ENCODE data around the gene PEG3. TPM values are rescaled to one million over a fixed set of nuclear protein-coding genes. Genes with fewer than 3 reads are reported as not detected.
A peak's percentile ranks its signal among the peaks of the same experiment; 100 is the strongest.

The PEG3 gene
- total and polyA plus RNA-seq, 2 of the 13 experiments (the other 11 are each of a cell fraction or from before 2014, with no cell fraction given): 217 to 394 TPM

GRCh38 chr19:56885173-56885985 is 44.9 kb upstream of the PEG3 start (continued):
- TF ChIP-seq, protein P1, sequence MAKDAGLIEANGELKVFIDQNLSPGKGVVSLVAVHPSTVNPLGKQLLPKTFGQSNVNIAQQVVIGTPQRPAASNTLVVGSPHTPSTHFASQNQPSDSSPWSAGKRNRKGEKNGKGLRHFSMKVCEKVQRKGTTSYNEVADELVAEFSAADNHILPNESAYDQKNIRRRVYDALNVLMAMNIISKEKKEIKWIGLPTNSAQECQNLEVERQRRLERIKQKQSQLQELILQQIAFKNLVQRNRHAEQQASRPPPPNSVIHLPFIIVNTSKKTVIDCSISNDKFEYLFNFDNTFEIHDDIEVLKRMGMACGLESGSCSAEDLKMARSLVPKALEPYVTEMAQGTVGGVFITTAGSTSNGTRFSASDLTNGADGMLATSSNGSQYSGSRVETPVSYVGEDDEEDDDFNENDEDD (CRISPR knock-in tag; IDR thresholded peaks at IDR 0.05; ENCODE audit: borderline replicate concordance): no peak
- TF ChIP-seq ARNT (IDR thresholded peaks at IDR 0.05) (no peak), NR2C2 (CRISPR knock-in tag; IDR thresholded peaks at IDR 0.05; ENCODE audit: borderline replicate concordance) (0 out of 2 replicates have a peak, but pooled peaks have one; percentile 17), ZEB1 (IDR thresholded peaks at IDR 0.05; ENCODE audit: insufficient replicate concordance, low read depth) (peak; percentile 32), ZSCAN30 (CRISPR knock-in tag; IDR thresholded peaks at IDR 0.05) (no peak), CEBPB (IDR thresholded peaks at IDR 0.05; ENCODE audit: borderline replicate concordance, low read depth, low read length) (no peak), GATAD2A (CRISPR knock-in tag; IDR thresholded peaks at IDR 0.05) (peak; percentile 91), NCOA5 (CRISPR knock-in tag; IDR thresholded peaks at IDR 0.05) (no peak), ZNF256 (CRISPR knock-in tag; conservative IDR thresholded peaks at IDR 0.05) (no peak), ZNF839 (CRISPR knock-in tag; IDR thresholded peaks at IDR 0.05; ENCODE audit: borderline replicate concordance) (no peak), ZNF770 (CRISPR knock-in tag; IDR thresholded peaks at IDR 0.05) (peak; percentile 82), HDAC1 (CRISPR knock-in tag; IDR thresholded peaks at IDR 0.05) (peak; percentile 56), ELF4 (CRISPR knock-in tag; IDR thresholded peaks at IDR 0.05; ENCODE audit: borderline replicate concordance) (no peak), NR2F2 (IDR thresholded peaks at IDR 0.05; ENCODE audit: borderline replicate concordance, low read depth) (peak; percentile 85), SNAI1 (CRISPR knock-in tag; IDR thresholded peaks at IDR 0.05; ENCODE audit: borderline replicate concordance) (no peak), TEAD2 (CRISPR knock-in tag; IDR thresholded peaks at IDR 0.05) (no peak), ZNF20 (CRISPR knock-in tag; IDR thresholded peaks at IDR 0.05) (no peak), PHF21A (CRISPR knock-in tag; IDR thresholded peaks at IDR 0.05) (peak; percentile 47; the same call in 1 of the 2 replicates), SIN3A (IDR thresholded peaks at IDR 0.05; ENCODE audit: borderline replicate concordance, low read depth, low read length) (no peak), MED13 (CRISPR knock-in tag; IDR thresholded peaks at IDR 0.05) (peak; percentile 85; the same call in 1 of the 2 replicates), HOXA3 (CRISPR knock-in tag; IDR thresholded peaks at IDR 0.05) (peak; percentile 56; the same call in 1 of the 2 replicates), ZNF761 (CRISPR knock-in tag; conservative IDR thresholded peaks at IDR 0.05) (0 out of 2 replicates have a peak, but pooled peaks have one; percentile 46), CREM (IDR thresholded peaks at IDR 0.05) (peak; percentile 79; the same call in 1 of the 2 replicates), CREM (CRISPR knock-in tag; IDR thresholded peaks at IDR 0.05) (no peak), MED8 (CRISPR knock-in tag; IDR thresholded peaks at IDR 0.05; ENCODE audit: insufficient replicate concordance) (peak; percentile 29), HMG20A (CRISPR knock-in tag; IDR thresholded peaks at IDR 0.05; ENCODE audit: borderline replicate concordance) (peak; percentile 45; the same call in 1 of the 2 replicates), FOXP4 (CRISPR knock-in tag; IDR thresholded peaks at IDR 0.05) (peak; percentile 62)

All from HepG2 (cell line).